ENCODE results near the gene TMCC3.
"Not testable (repeated sequence)": the region's sequence is repeated elsewhere in the genome, so short reads cannot be mapped to it uniquely, and the experiment has no call there.

DNA sequence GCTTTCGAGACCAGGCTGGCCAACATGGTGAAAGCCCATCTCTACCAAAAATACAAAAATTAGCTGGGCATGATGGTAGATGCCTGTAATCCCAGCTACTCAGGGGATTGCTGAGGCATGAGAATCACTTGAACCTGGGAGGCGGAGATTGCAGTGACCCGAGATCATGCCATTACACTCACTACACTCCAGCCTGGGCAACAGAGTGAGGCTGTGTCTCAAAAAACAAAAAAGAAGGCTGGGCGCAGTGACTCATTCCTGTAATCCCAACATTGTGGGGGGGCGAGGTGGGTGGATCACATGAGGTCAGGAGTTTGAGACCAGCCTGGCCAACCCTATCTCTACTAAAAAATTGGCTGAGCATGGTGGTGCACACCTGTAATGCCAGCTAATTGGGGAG is 49.0 kb downstream of the TMCC3 start:
- TF ChIP-seq, protein P1, sequence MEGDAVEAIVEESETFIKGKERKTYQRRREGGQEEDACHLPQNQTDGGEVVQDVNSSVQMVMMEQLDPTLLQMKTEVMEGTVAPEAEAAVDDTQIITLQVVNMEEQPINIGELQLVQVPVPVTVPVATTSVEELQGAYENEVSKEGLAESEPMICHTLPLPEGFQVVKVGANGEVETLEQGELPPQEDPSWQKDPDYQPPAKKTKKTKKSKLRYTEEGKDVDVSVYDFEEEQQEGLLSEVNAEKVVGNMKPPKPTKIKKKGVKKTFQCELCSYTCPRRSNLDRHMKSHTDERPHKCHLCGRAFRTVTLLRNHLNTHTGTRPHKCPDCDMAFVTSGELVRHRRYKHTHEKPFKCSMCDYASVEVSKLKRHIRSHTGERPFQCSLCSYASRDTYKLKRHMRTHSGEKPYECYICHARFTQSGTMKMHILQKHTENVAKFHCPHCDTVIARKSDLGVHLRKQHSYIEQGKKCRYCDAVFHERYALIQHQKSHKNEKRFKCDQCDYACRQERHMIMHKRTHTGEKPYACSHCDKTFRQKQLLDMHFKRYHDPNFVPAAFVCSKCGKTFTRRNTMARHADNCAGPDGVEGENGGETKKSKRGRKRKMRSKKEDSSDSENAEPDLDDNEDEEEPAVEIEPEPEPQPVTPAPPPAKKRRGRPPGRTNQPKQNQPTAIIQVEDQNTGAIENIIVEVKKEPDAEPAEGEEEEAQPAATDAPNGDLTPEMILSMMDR (IDR thresholded peaks at IDR 0.05; ENCODE audit: insufficient read depth, low read depth, low read length), result not testable (repeated sequence)
- not testable (repeated sequence) for TF ChIP-seq EZH2 (IDR thresholded peaks at IDR 0.05; ENCODE audit: insufficient read depth, low read length)

Measured in astrocyte (in vitro differentiated cells and primary cell).